SH-SY5Y (cell line): ENCODE measurements around the gene NACC2.

Experiments
- GATA2 ChIP-seq: IDR thresholded peaks from 2 replicates; pipeline ENCODE4 v1.6.1; 2011; ENCODE audit warnings: mild to moderate bottlenecking, low read depth, low read length
- GATA3 ChIP-seq: IDR thresholded peaks from 2 replicates; pipeline ENCODE4 v1.6.1; 2011; ENCODE audit warnings: low read depth, mild to moderate bottlenecking, low read length, moderate library complexity

NACC2 gene

DNA sequence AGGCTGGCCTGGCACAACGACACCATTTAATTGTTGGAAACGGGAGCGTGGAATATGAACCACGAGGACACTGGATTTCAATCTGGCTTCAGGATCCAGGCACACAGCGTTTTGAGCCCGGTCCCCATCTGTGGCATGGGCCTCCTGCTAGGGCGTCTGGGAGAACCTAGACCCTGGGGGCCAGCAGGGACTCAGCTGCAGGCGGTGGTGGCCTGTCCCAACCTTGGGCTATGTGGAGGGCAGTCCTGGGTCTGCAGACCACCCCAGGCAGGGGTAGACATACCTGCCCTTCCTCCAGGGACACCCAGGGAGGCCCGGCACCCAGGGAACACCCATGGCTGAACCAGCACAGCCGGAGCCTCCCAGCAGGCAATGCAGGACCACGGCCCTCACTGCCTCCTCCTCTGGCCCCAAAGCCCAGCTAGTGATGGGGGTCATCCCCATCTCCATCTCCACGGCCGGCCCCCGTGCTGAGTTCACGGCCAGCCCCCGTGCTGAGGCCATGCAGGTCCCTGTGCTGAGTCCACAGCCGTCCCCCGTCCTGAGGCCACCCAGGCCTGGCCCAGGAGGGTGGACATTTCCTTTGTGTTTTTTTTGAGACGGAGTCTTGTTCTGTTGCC lies 115.4 kb downstream of the NACC2 start:
- TF ChIP-seq GATA3 (no peak), GATA2 (no peak)

DNA sequence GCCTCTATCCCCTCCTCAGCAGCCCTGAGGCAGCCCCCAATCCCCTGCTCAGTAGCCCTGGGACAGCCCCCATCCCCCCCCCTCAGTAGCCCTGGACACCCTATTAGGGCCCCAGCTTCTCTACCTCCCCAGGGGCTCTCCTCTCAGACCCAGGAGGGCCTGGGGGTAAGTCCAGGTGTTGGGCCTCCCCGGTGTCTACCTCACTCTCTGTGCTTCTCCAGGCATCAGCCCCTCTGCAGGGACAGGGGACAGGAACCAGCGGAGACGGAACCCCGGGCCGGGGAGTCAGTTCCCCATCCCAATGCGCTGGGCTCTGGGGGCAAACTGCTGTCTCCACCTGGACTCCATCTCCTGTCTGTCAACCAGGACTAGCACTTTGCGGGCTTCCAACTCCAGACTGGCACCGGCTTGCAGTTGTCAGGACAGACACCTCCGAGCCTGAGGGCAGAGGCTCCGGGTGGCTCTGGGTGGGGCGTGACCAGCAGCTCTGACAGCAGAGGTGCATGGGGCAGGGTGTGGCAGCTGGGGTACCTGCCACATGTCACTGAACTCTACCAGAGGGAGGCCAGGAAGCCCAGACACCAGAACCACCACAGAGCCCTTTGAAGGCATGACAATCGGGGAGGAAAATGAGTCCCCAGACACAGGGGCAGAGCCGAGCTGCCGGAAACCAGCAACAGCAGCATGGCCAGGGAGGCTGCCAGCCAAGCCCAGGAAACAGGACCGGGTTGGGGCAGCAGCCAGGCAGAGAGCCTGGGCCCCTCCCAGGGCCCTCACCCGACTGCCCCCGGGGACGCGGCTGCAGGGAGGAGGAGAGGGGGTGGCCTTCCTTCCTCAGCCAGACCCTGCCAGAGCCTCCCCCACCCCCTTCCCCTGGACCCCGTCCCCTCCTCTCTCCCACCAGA lies 116.2 kb downstream of the NACC2 start:
- TF ChIP-seq GATA2 (no peak), GATA3 (no peak)

DNA sequence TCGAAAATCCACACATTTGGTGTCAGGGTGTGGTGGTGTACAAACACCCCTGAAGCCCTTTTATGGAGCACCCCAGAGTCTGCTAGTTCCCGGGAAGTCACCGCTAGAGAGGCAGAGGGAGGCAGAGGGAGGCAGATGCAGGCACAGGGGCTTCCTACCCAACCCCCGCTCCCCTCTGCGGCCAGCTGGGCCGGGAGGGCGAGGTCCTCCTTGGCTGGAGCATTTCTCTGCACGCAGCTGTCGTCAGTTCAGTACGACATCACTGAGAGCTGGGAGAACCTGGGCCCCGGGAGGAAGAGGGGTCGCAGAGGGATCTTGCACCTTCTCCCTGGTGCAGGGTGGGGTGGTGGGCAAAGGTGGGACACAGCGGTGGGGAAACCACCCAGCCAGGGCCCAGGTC lies 118.1 kb downstream of the NACC2 start:
- TF ChIP-seq GATA3: no peak
- TF ChIP-seq GATA2: no peak

DNA sequence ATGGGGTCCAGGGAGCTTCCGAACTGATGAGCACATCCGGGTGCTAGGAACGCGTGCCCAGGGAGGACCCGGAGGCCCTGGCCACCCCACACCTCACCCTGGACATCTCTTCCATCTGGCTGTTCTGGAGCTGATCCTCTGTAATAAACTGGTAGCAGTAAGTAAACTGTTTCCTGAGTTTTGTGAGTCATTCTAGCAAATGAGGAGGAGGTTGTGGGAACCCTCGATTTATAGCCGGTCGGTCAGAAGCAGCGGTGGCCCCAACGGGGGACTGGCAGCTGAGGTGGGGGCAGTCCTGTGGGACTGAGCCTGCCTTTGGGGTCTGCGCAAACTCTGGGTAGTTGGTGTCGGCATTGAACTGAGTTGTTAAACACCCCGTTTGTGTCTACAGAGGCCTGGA lies 118.6 kb downstream of the NACC2 start:
- TF ChIP-seq GATA2 (no peak), GATA3 (no peak)

DNA sequence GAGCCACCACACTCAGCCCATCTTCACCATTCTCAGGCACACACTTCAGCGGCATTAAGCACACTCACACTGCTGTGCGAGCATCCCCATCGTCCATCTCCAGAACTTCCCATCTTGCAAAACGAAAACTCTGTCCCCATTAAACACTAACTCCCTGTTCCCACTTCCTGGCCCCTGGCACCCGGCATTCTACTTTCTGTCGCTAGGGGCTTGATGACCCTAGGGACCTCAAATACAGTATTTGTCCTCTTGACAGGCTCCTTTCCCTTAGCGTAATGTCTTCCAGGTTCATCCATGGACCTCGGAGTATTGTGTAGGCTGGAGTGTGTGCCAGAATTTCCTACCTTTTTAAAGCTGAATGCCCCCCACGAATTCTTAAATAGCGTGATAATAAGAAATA lies 119.3 kb downstream of the NACC2 start:
- no peak for TF ChIP-seq GATA2
- no peak for TF ChIP-seq GATA3

DNA sequence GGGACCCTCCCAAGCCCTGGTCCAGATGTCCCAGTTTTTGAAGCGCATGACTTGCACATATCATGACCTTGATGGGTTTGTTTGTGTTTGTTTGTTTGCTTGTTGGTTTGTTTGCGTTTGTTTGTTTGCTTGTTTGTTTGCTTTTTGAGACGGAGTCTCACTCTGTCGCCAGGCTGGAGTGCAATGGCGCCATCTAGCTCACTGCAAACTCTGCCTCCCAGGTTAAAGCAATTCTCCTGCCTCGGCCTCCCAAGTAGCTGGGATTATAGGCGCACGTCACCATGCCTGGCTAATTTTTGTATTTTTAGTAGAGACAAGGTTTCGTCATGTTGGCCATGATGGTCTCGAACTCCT lies 120.9 kb downstream of the NACC2 start:
- TF ChIP-seq GATA3 (no peak), GATA2 (no peak)

DNA sequence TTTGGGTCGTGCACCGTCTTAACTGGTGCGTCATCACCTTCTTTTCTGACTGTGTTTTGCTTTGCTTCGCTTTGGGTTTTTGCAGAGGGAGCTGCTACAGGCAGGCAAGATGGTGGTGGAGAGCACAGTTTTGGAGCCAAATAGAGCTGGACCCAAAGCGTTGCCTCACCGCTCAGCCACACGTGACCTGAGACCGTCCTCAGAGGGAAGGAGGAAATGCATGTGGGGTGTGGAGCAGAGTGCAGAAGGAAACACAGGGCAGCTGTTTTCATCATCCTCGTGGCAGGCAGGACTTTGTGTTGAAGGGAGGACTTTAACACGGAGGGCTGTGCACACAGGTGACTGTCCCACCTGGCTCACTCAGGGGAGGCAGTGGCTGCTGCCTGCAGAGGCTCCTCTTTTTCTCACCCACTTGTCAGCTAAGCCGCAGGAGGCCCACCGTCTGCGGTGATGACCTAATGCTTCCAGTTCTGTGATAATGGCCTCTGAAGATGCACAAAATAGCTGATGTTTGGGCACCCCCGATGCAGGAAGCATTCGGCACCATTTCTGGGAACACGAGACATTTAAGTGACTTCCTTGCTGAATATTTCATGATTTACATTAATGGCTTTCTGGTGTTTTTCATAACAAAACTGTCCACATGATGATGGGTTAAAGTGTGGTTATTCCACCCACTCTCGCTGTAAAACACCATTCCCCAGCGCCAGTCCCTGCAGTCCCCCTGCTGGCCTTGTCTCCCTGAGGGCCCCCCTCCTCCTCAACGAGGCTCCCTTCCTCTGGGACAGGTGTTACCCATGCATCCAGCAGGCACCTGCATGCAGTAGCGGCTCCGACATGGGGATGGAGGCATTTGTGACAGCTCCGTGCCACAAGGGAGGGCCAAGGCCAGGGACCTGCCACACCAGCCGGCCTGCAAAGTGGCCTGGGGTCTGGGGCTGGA lies 121.5 kb downstream of the NACC2 start:
- TF ChIP-seq GATA2 (no peak), GATA3 (no peak)

DNA sequence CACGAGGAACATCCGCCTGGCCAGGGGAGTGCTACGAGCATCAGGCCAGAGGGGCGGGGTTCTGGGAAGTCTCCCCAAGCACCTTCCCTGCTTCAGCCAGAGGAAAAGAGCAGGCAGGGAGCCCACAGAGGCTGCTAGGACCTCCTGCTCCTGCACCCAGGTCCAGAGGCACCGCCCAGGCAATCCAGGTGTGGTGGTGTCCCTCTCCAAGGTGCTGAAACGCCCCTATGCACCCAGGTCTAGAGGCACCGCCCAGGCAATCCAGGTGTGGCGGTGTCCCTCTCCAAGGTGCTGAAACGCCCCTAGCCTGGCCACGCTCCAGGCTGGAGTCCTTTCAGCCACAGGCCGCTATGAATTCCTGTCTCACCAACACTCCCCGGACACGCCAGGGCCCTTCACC lies 123.2 kb downstream of the NACC2 start:
- TF ChIP-seq GATA2: no peak
- TF ChIP-seq GATA3: no peak

DNA sequence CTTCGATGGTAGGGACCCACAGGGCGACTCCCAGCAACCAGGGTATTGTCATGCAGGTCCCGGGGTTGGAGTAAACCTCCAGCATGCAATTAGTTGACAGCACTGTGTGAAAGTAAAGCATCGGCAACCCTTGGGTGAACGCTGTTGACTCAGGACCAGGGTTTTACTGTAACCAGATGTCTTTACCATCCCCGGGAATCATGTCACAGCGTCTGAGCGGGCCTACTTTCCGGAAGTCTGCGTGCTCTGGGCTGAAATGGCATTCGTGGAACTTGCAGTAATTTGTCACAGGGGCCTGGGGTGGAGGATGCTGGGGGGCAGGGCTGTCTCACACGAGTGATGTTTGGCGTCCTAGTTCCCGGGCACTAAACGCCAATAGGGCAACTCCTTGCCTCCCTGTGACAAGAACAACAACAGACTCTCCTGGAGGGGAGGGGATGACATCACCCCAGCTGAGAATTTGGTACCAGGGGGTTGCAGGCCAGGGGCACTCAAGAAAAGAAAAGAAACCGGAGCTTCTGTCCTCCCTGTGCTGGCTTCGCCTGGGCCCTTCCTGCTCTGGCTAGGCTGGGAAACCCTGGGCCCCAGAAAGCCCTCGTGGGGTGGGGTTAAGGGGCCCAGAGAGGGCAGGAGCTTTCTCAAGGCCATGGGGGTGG lies 123.8 kb downstream of the NACC2 start:
- no peak for TF ChIP-seq GATA2
- no peak for TF ChIP-seq GATA3

DNA sequence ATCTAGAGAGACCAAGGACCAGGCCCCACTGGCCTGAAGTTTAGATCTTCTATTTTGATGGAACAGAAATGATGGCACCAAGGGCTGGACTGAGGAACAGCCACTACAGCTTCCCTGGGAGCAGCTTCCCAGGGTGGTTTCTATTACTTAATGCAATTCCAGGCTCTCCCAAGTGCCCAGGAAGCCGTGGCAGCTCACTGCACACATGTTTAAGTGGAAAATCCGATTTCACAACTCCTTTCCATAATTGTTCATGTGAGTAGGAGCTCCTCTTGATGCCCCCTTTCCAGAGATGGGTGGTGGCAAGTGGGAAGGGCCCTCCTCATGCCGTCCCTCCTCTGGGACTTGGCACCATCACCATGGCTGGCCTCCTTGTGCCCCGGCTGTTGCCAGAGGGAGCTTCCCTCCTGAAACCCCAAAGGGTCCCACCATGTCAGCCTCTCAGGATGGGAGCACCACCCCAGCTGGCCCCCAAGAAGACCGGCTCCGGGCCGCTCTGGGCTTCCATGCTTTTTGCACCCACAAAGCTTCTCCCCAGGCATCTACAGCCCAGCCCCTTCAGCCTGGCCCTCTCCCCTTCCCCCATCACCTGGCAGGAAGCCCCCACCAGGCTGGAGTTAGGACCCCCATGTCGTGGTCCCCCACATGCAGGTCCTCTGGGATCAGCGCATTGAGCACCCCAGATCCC lies 124.8 kb downstream of the NACC2 start:
- TF ChIP-seq GATA3 (no peak), GATA2 (no peak)

DNA sequence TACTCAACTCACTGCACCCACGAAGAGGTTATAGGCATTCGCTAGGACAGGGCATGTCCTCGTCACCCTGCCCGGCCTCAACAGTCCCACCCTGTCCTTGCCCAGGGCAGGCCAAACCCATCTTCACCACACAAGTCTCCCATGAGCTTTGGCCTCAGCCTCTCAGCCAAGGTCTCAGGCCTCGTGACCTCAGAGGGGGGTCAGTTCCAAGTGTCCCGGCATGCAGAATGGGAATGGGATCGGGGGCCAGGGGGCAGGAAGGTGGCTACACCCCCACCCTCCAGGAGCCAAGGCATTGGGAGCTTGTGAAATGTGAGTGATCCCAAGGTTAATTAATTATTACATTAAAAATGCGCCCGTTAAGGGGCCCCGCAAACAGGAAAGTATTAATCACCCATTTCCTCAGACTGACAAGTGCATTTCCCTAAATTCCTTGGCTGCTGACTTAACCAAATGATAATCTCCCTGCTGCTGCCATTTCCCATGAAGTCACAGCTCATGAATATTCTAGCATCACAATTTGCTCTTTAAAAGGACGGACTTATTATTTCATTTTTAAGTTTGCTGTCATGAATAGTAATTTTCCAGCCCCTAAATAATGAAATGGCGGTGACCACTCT lies 125.9 kb downstream of the NACC2 start:
- TF ChIP-seq GATA2: no peak
- TF ChIP-seq GATA3: no peak

DNA sequence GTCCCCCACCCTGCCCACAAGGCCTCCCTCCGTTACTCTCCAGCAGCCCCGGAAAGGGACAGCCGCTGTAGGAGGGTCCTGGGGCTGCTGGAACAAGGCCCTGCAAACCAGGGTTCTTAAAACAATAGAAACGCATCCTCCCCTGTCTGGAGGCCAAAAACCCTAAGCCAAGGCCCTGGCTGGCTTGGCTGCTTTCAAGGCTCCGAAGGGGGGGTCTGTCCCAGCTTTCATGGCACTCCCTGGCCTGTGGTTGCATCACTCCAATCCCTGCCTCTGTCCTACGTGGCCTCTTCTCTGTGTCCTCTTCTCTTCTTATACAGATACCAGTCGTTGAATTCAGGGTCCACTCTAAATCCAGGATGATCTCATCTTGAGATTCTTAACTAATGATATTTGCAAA lies 126.5 kb downstream of the NACC2 start:
- TF ChIP-seq GATA3 (no peak), GATA2 (no peak)

DNA sequence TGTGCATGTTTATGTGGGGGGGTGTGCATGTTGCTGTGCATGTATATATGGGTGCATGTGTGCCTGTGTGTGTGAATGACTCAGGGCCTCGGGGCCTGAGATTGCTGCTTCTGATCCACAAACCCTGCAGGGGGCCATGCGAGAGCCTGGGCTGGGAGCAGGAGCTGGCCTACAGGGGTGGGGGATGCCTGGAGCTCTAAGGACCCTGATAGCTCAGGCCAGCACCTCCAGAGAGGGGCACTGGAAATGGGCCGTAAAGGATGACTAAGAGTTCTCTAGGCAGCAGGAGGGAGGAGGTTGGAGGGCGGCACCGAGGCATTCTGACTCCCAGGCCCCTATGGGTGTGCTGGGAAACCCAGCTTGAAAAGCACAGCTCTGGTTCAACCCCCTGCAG lies 127.0 kb downstream of the NACC2 start:
- TF ChIP-seq GATA2 (no peak), GATA3 (no peak)
